Measurements from ENCODE around the gene HMGN2.
A peak's percentile ranks its signal among the peaks of the same experiment; 100 is the strongest.

HMGN2 gene

GRCh38 chr1:26472320-26472900 is at the start of gene HMGN2:
TSS of gene HMGN2 (plus strand) at chr1:26472440. CDS start at chr1:26472613, 173 bp downstream.
- peak within 1 kb of the TSS; percentile 100 for H3K27ac ChIP-seq
- TF ChIP-seq CTCF (IDR thresholded peaks at IDR 0.05) (no peak), ZFX (IDR thresholded peaks at IDR 0.05; ENCODE audit: borderline replicate concordance) (no peak)

GRCh38 chr1:26429721-26430120 is 42.5 kb upstream of the HMGN2 start:
- no peak for TF ChIP-seq CTCF (IDR thresholded peaks at IDR 0.05)
- no peak for TF ChIP-seq ZFX (IDR thresholded peaks at IDR 0.05; ENCODE audit: borderline replicate concordance)
- H3K27ac ChIP-seq, result no peak overlapping the region

GRCh38 chr1:26431979-26432695 is 40.1 kb upstream of the HMGN2 start, which contains the start of gene DHDDS:
TSS of gene DHDDS (plus strand) at chr1:26432321. CDS start at chr1:26432946, 625 bp downstream.
- peak within 1 kb of the TSS; percentile 68 for H3K27ac ChIP-seq
- TF ChIP-seq CTCF (IDR thresholded peaks at IDR 0.05) (no peak), ZFX (IDR thresholded peaks at IDR 0.05; ENCODE audit: borderline replicate concordance) (no peak)

- peak overlapping the region; percentile 68 for H3K27ac ChIP-seq
- TF ChIP-seq ZFX (IDR thresholded peaks at IDR 0.05; ENCODE audit: borderline replicate concordance) (no peak), CTCF (IDR thresholded peaks at IDR 0.05) (no peak)
These were observed 39.4 kb upstream of the HMGN2 start for GRCh38 chr1:26432793-26433192.

- H3K27ac ChIP-seq, result no peak overlapping the region
- TF ChIP-seq ZFX (IDR thresholded peaks at IDR 0.05; ENCODE audit: borderline replicate concordance), result no peak
- no peak for TF ChIP-seq CTCF (IDR thresholded peaks at IDR 0.05)
These were observed 38.0 kb upstream of the HMGN2 start for GRCh38 chr1:26434161-26434752.

- TF ChIP-seq ZFX (IDR thresholded peaks at IDR 0.05; ENCODE audit: borderline replicate concordance), result no peak
- no peak for TF ChIP-seq CTCF (IDR thresholded peaks at IDR 0.05)
- H3K27ac ChIP-seq, result no peak overlapping the region
These were observed 34.2 kb upstream of the HMGN2 start for GRCh38 chr1:26438041-26438440.

- no peak for TF ChIP-seq ZFX (IDR thresholded peaks at IDR 0.05; ENCODE audit: borderline replicate concordance)
- TF ChIP-seq CTCF (IDR thresholded peaks at IDR 0.05), result no peak
- H3K27ac ChIP-seq, result peak overlapping the region; percentile 62
These were observed 32.0 kb upstream of the HMGN2 start for GRCh38 chr1:26440259-26440658.
